CD14-positive monocyte (primary cell): ENCODE results near the gene POLR2H. TPM values are rescaled to one million over a fixed set of nuclear protein-coding genes. Genes with fewer than 3 reads are reported as not detected.

Experiments
- DNase-seq, 3 donors: peaks; one replicate each; pipeline ENCODE4 v3.0.0-alpha.2; 2011 to 2022
- H2AFZ ChIP-seq: 2 replicates; pipeline ENCODE4 v1.6.0; 2012; ENCODE audit warnings: mild to moderate bottlenecking, low read depth, low read length, inconsistent platforms; ENCODE audit not compliant: insufficient read depth, poor library complexity, severe bottlenecking
- H3K27ac ChIP-seq, 2 donors: 1 replicate in 1 of 2; 2 replicates in 1 of 2; pipeline ENCODE4 v1.5.1; 2012 to 2013; ENCODE audit warnings: low read length in 2 of 2, control low read depth in 1 of 2, inconsistent platforms in 1 of 2, low read depth in 1 of 2, mild to moderate bottlenecking in 1 of 2
- H3K27me3 ChIP-seq, 2 donors: one replicate each; pipeline versions ENCODE4 v1.6.0 to v1.6.1; 2011 to 2013; ENCODE audit warnings: low read length in 2 of 2; ENCODE audit not compliant: control insufficient read depth in 2 of 2, insufficient read depth in 2 of 2
- H3K36me3 ChIP-seq, 2 donors: replicated peaks in 1 of 2; 1 replicate in 1 of 2; 2 replicates in 1 of 2; pipeline versions ENCODE4 v1.5.1 to v1.6.1; 2012 to 2013; ENCODE audit warnings: low read length in 2 of 2, control low read depth in 1 of 2, inconsistent platforms in 1 of 2, mild to moderate bottlenecking in 1 of 2; ENCODE audit not compliant: insufficient read depth in 2 of 2, control insufficient read depth in 1 of 2
- H3K4me1 ChIP-seq, 2 donors: 1 replicate in 1 of 2; 2 replicates in 1 of 2; pipeline versions ENCODE4 v1.5.1 to v1.6.1; 2012 to 2013; ENCODE audit warnings: low read length in 2 of 2, control low read depth in 1 of 2, inconsistent platforms in 1 of 2, mild to moderate bottlenecking in 1 of 2, moderate library complexity in 1 of 2; ENCODE audit not compliant: insufficient read depth in 2 of 2, control insufficient read depth in 1 of 2
- H3K4me2 ChIP-seq: replicated peaks from 2 replicates; pipeline ENCODE3; 2012; ENCODE audit warnings: low read length, moderate library complexity, mild to moderate bottlenecking; ENCODE audit not compliant: poor library complexity, severe bottlenecking; ENCODE audit errors: extremely low read depth
- H3K4me3 ChIP-seq, 3 experiments: fragments of 200-600 bp in 1 of 3; sonication (generic) in 1 of 3; replicated peaks in 1 of 3; 1 replicate in 2 of 3; 2 replicates in 1 of 3; pipeline ENCODE4 v1.5.1; 2011 to 2013; ENCODE audit warnings: low read length in 3 of 3, mild to moderate bottlenecking in 3 of 3, control low read depth in 2 of 3, low read depth in 2 of 3, inconsistent platforms in 1 of 3, moderate library complexity in 1 of 3
- H3K79me2 ChIP-seq: 2 replicates; pipeline ENCODE4 v1.6.0; 2012; ENCODE audit warnings: mild to moderate bottlenecking, control low read depth, inconsistent platforms, low read length, moderate library complexity; ENCODE audit not compliant: insufficient read depth
- H3K9ac ChIP-seq: 2 replicates; pipeline ENCODE4 v1.6.0; 2017; ENCODE audit warnings: low read length, mild to moderate bottlenecking; ENCODE audit not compliant: insufficient read depth, poor library complexity, severe bottlenecking
- H3K9me3 ChIP-seq, 2 donors: replicated peaks in 1 of 2; 1 replicate in 1 of 2; 2 replicates in 1 of 2; pipeline versions ENCODE4 v1.5.1 to v1.6.1; 2012 to 2013; ENCODE audit warnings: low read length in 2 of 2, control low read depth in 1 of 2; ENCODE audit not compliant: control insufficient read depth in 1 of 2, insufficient read depth in 1 of 2
- H4K20me1 ChIP-seq: 2 replicates; pipeline ENCODE4 v1.6.0; 2012; ENCODE audit warnings: mild to moderate bottlenecking, low read length, control low read depth, moderate library complexity; ENCODE audit not compliant: insufficient read depth
- H3K27ac Mint-ChIP-seq, 7 donors: one replicate each; pipeline ENCODE4 v1.8.0; 2020; ENCODE audit warnings: mild to moderate bottlenecking in 7 of 7, mixed read lengths in 7 of 7, moderate library complexity in 6 of 7, inconsistent platforms in 2 of 7
- H3K27me3 Mint-ChIP-seq, 3 donors: one replicate each; pipeline ENCODE4 v1.8.0; 2021 to 2022; ENCODE audit warnings: low read depth in 3 of 3, mild to moderate bottlenecking in 3 of 3, mixed read lengths in 3 of 3, moderate library complexity in 3 of 3, inconsistent platforms in 1 of 3
- H3K36me3 Mint-ChIP-seq, 2 donors: one replicate each; pipeline ENCODE4 v1.8.0; 2020; ENCODE audit warnings: mixed read lengths in 2 of 2, inconsistent platforms in 1 of 2, mild to moderate bottlenecking in 1 of 2
- H3K4me1 Mint-ChIP-seq: one replicate; pipeline ENCODE4 v1.8.0; 2020; ENCODE audit warnings: mild to moderate bottlenecking, mixed read lengths
- H3K4me3 Mint-ChIP-seq, 2 donors: one replicate each; pipeline ENCODE4 v1.8.0; 2020; ENCODE audit warnings: mild to moderate bottlenecking in 2 of 2, mixed read lengths in 2 of 2, moderate library complexity in 1 of 2
- H3K9me3 Mint-ChIP-seq, 7 donors: one replicate each; pipeline ENCODE4 v1.8.0; 2020 to 2022; ENCODE audit warnings: mixed read lengths in 7 of 7, mild to moderate bottlenecking in 6 of 7, moderate library complexity in 6 of 7, inconsistent platforms in 2 of 7
- WGBS: methylation state at CpG from one replicate; pipeline ENCODE4 v1.1.5; 2013; ENCODE audit warnings: missing lambda C conversion rate; ENCODE audit not compliant: insufficient coverage; 5-methylcytosine and 5-hydroxymethylcytosine counted together
- intact Hi-C, 2 donors: fragments of 100-400 bp; cut with micrococcal nuclease; formaldehyde crosslinking; loops; one replicate each; pipeline versions ENCODE4 v1.15.0 to v1.15.1; 2023
- polyA plus RNA-seq, 3 donors: library from polyadenylated mRNA; depleted of rRNA in 1 of 3; unstranded in 2 of 3; stranded (reverse) in 1 of 3; fragments of 300-500 nt in 2 of 3; fragments of >200 nt in 1 of 3; fragmentation: Illumina TruSeq in 2 of 3; gene quantifications; 1 replicate in 2 of 3; 2 replicates in 1 of 3; pipeline ENCODE4 v1.2.3, GENCODE V29; 2012 to 2021
- TF ChIP-seq, protein P1 (sequence below): fragments of 200-600 bp; IDR thresholded peaks from one replicate; pipeline ENCODE4 v1.8.0; 2022; ENCODE audit warnings: antibody characterized with exemption, mild to moderate bottlenecking

The POLR2H gene
- polyA plus RNA-seq, 3 donors, result 21.7 to 67.3 (median 24.6) TPM

DNA sequence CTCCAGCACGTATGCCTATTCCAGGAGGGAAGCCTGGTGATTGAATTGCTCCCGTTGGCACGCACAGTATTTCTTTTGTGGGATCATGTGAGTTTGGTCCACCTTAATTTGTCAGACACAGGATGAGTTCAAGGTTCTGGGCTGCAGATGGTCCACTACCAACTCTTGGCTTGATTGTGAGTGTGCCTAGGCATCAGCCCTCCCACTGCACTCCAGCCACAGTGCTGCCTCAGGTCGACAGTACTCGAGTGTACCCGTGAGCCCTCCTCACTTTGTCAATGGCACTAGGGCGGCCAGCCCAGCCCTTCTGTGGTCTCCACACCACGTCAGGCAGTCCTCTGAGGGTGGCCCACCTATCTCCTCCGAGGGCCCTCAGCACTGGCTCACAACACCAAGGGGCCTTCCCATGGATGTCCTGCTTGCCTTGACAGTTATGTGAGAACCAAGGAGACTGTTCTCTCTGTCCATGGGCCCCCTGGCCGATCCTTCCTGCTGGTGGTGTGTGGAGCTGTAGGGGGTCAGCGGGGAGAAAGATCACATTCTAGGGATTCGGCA, 48.5 kb downstream of the POLR2H start:
- H3K9me3 ChIP-seq, result no peaks in the 10 kb centered on the region
- peaks cover 0 to 3% (median 0%) of the 10 kb centered on the region in 7 donors for H3K9me3 Mint-ChIP-seq
- H3K36me3 Mint-ChIP-seq, result no peaks in the 10 kb centered on the region
- WGBS, result 84% methylated on average over 10 of the region's 12 CpGs
- H3K27me3 ChIP-seq, result no peaks in the 10 kb centered on the region
- H2AFZ ChIP-seq, result no peak overlapping the region
- peaks cover 26 to 32% of the 10 kb centered on the region in 2 donors for H3K4me1 ChIP-seq
- H3K4me2 ChIP-seq, result no peak overlapping the region
- no peaks in the 10 kb centered on the region for H3K79me2 ChIP-seq
- H3K4me3 Mint-ChIP-seq, result no peak overlapping the region
- H3K4me1 Mint-ChIP-seq, result peaks cover 31% of the 10 kb centered on the region
- intact Hi-C loops, result no loop called here
- H4K20me1 ChIP-seq, result no peaks in the 10 kb centered on the region
- H3K36me3 ChIP-seq, result no peaks in the 10 kb centered on the region
- no peak overlapping the region for H3K27ac ChIP-seq
- no peak overlapping the region for H3K27ac Mint-ChIP-seq
- no peak overlapping the region for H3K4me3 ChIP-seq
- H3K27me3 Mint-ChIP-seq, result peaks cover 2 to 10% (median 2%) of the 10 kb centered on the region in 3 donors
- H3K9ac ChIP-seq, result no peak overlapping the region
- no peak for DNase-seq
- TF ChIP-seq, protein P1, sequence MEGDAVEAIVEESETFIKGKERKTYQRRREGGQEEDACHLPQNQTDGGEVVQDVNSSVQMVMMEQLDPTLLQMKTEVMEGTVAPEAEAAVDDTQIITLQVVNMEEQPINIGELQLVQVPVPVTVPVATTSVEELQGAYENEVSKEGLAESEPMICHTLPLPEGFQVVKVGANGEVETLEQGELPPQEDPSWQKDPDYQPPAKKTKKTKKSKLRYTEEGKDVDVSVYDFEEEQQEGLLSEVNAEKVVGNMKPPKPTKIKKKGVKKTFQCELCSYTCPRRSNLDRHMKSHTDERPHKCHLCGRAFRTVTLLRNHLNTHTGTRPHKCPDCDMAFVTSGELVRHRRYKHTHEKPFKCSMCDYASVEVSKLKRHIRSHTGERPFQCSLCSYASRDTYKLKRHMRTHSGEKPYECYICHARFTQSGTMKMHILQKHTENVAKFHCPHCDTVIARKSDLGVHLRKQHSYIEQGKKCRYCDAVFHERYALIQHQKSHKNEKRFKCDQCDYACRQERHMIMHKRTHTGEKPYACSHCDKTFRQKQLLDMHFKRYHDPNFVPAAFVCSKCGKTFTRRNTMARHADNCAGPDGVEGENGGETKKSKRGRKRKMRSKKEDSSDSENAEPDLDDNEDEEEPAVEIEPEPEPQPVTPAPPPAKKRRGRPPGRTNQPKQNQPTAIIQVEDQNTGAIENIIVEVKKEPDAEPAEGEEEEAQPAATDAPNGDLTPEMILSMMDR, result no peak

DNA sequence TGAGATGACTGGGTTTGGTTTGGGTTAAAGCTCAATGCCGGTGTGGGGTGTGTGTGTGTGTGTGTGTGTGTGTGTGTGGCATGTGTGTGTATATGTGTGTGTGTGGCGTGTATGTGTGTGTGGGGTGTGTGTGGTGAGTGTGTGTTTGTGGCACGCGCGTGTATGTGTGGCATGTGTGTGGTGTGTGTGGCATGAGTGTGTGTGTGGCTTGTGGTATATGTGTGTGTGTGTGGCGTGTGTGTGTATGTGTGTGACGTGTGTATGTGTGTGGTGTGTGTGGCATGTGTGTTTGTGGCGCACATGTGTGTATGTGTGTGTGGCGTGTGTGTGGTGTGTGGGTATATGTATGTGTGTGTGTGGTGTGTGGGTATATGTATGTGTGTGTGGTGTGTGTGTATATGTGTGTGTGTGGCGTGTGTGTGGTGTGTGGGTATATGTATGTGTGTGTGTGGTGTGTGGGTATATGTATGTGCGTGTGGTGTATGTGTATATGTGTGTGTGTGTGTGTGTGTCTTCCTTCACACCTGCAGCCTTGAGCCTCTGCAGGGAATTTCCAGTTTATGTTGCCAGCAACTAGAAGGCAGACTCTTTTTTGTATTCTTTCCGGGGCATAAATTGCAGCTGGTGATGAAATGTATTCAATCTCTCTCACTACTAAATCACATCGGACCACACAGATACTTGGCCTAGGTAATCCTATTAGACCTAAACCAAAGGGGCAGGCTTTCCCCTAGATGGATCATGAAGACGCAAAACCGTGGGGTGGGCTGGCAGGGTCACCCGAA, 53.1 kb downstream of the POLR2H start:
- Mint-ChIP-seq H3K9me3 (peaks cover 0 to 2% (median 0%) of the 10 kb centered on the region in 7 donors), H3K36me3 (no peaks in the 10 kb centered on the region), H3K4me3 (no peak overlapping the region), H3K27ac (no peak overlapping the region), H3K27me3 (peaks cover 2 to 8% (median 2%) of the 10 kb centered on the region in 3 donors), H3K4me1 (peaks cover 2% of the 10 kb centered on the region)
- no peak for DNase-seq
- TF ChIP-seq, protein P1, result no peak
- Histone ChIP-seq H3K79me2 (no peaks in the 10 kb centered on the region), H2AFZ (no peak overlapping the region), H3K4me3 (no peak overlapping the region), H3K36me3 (no peaks in the 10 kb centered on the region), H4K20me1 (no peaks in the 10 kb centered on the region), H3K4me1 (no peaks in the 10 kb centered on the region), H3K9me3 (no peaks in the 10 kb centered on the region), H3K27ac (no peak overlapping the region), H3K27me3 (no peaks in the 10 kb centered on the region), H3K9ac (no peak overlapping the region), H3K4me2 (no peak overlapping the region)
- intact Hi-C loops, result loop anchor here (5.0 kb wide), 1 partner anchor 98 kb away; no protein-coding TSS in a partner anchor
- 96% methylated on average over 13 of the region's 16 CpGs for WGBS
